SKM-1 treated with dmso at 0.1 percent for 144 hours (cell line): ENCODE data around the gene DNAH1.

Experiments
- DNase-seq: peaks from one replicate; lab custom pipeline; 2025; ENCODE audit not compliant: unreplicated experiment; lab: John Stamatoyannopoulos, UW

DNAH1 gene

DNA sequence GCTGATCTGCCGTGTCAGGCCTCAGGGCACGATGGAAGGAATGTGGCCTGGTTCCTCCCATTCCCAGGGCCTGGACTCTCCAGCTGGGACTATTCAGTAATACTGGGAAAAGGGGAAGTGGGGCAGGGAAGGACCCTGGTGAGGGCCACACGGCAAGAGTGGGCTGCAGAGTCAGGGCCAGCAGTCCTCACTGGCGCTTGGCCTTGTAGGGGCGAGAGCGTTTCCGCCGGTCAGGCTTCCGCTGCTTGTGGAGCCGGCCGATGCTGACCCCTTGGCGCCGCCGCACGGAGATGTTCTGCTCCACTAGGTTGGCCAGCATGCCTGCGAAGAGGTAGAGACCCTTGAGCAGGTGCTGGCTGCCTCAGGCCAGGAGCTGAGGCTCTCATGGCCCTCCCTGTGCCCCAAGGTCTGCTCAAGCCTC, 86.0 kb downstream of the DNAH1 start:
- DNase-seq = no peak

DNA sequence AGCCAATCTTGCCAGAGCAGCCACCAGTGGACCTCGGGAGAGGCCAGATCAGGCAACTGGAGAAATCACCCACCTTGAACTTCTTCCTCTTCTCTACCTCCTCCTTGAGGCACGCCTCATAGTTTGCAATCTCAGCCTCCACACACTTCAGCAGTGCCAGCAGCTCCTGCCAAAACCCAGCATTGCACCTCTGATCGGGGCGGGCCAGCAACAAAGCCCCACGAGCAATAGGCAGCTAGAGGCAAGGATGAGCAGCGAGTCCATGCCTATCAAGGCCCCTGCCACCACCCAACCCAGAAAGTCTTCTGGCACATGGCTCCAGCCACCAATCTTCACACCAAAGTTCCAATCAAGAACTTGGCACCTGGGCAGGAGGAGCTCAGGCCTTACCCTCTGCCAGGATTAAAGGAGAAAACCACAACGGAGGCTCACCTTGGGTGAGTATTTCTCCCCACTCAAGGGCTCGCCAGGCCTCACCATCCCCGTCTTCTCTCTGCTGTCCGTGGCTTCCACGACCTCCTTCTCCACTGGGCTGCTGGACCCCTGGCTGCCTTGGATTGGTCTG, 86.7 kb downstream of the DNAH1 start:
- no peak for DNase-seq

DNA sequence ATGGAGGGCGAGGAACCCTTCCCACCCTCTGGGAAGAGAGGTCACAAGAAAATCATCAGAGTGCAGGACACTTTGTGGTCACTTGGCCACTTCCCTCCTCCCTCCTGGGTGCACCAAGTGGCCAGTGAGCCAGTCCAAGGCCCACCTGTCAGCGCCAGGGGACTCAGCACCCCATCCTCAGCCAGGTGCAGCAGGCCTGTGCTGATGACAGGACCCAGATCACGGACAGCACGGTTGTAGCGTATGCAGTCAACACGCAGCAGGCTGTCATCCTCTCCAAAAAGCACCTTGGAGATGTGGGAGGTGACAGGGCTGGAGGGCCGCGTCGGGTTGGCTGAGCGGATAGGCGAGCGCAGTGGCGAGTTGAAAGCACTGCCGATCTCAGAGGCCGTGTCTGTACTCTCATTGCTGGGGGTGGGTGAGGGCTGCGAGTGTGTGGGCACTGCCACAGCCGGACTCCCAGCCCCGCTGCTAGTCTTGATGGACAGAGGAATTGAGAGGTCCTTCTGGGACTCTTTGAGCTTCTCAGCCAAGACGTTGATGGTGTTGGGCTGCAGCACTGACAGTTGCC, 87.2 kb downstream of the DNAH1 start:
- no peak for DNase-seq

DNA sequence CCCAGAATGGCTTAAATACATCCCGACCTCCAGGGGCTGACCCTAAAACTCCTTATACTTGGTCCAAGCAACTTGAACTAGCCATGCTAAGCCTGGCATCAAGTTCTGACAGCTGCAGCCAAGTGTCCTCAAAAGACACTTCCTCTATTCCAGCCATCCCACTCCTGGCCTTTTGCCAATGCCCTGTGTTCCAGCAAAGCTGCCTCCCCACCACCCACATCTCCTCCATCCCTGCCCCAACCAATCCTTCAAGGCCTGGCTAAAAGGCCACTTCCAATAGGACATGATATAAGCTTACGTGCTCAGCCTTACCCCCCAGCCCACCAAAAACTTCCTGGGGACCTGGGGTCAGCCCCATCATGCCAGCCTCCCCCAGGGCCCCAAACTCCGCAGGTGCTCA, 87.8 kb downstream of the DNAH1 start:
- no peak for DNase-seq

DNA sequence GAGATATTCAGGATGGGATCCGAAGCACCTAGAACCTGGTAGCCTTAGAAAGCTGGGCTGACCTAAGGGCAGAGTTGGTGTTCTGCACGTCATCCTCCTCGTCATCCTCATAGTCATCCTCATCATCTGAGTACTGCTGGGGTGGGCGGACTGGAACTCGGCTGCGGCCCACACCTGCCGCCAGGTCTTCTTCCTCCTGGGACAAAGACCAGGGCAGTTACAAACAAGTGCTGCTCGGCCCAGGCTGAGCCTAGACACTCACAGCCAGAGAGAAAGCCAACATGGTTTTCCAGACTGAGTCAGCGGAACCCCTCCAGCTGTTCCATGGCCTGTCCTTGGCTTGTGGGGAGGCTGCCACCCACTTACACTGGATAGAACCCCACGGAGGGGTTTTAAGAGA, 88.3 kb downstream of the DNAH1 start:
- no peak for DNase-seq

DNA sequence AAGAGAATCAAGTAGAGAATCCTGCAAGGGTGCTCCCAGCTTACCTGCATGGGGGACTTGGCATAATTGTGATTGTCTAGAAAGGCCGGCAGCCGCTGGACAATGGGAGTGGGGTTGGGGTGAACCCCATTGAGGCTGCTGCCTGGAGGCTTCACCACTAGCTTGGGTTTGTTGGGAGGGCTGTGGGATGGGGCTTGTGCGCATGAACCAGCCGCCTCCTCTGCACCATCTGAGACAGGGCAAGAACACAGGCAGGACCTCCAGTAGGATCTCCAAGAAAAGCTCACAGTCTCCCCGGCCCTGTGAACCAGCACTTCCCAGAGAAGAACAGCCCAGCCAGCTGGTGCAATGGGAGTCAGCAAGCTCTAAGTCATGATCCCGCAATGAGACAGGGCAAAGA, 88.9 kb downstream of the DNAH1 start:
- no peak for DNase-seq

DNA sequence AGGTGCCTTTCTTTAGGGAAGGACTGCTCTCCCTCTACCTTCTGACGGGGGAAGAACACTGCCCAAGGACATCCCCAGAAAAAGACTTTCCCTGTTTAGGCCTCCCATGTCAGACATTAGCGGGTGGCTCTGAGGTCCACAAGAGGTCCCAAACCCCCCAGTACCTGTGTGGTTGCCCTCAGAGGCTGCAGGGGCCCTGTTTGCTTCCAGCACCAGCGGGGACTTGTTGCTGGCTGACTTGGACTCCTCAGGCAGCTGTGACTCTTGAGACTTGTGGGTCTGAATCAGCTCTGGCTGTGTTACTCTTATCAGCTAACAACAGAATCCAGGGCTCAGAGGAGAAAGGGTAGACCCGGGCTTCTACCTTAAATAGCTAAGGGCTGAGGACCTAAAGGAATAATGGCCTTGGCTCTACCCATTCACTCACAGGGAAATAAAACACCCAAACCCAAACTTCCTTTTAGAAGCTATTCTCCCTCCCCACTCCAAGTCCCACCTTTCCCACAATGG, 89.5 kb downstream of the DNAH1 start:
- no peak for DNase-seq

DNA sequence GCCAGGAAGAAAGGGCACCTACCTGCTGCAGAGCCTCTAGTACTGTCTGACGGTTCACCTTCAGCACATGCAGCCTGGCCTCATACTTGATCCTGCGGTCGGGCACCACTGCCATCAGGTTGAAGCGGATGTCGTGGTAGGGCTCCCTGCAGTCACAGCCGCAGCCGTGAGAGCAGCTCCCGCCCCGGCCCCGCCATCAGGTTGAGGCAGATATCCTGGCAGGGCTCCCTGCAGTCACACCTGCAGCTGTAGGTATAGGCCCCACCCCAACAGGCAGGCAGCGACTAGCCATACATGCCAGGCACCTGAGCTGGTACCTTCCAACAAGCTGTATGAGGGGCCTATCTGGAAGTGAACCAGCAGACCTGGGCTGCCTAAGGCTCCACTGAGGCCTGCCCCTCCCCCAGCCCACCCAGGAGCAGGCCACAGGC, 90.1 kb downstream of the DNAH1 start:
- DNase-seq = no peak

DNA sequence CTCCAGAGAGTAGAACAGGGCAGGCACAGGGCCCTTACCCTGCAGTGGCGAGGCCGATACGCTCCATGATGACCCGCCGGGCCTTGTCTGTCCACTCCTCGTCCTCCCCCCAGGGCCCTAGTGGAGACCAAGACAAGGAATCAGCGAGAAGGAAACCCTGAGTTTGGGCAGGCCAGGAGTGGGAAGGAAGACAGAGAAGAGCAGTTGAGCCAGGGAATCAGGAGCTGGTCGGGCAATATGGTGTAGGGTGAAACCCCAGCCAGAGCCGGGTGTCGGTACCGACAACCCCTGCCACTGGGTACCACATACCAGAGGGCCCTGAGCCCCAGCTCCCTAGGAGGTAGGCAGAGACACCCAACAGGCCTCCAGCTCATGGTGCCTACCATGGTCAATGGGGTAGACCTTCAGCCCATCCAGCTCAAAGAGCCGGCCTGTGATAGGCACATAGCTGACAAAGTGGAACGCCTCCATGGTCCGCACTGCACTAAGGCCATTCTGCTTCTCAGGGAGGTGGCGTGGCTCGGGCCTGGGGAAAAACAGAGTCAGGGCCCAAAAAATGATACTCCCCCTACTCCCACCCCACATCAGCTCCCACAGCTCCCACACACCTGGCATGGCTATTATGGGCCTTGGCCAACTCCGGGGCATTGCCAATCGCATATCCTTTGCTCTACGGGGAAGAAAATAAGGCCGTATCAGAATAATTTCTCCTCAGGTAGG, 90.8 kb downstream of the DNAH1 start:
- no peak for DNase-seq

DNA sequence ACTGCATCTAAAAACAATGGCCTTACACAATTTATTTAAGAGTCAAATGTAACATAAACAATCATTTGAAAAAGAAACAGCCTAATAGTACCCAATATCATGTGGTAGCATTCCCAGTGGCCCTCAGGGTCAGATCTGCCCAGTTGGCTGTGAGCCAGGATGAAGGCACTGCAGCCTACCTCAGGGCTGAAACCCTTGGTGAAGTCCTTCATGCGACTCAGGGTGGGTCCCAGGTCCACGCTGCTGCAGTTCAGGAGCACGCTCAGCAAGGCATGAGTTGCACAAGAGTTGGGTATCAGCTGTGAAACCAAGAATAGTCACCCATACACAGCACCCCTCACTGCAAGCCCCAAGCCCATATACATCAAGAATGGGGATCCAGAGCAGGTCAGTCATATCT, 91.7 kb downstream of the DNAH1 start:
- DNase-seq = no peak

DNA sequence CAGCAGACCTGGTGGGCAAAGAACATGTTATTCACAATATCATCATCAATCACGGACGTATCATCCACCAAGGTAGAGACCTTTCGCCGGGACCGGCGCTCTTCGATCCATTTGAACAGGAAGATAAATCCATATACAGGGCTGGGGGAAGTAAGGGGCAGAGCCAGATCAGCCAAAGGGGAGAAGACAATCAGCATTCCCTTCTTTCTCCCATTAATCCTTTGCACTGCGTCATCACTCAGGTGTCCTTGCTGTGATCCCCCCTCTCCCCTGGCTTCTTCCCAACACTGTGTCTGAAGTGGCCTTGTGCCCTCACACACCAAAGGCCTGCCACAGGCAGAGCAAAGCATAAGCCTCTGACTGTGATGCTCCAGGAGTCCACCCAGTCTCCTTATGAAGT, 92.3 kb downstream of the DNAH1 start:
- no peak for DNase-seq

DNA sequence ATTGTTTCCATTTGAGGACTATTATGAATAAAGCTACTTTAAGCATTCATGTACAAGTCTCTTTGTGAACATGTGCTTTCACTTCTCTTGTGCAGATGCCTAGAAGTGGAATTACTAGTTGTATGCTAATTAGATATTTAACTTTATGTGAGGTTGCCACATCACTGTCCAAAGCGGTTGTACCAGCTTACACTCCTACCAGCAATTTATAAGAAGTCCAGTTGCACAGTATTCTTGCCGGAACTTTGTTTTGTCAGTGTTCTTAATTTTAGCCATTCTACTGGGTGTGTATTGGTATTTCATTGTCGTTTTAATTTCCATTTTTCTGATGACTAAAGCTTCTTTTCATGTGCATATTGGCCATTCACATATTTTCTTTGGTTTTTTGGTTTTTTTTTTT, 99.7 kb downstream of the DNAH1 start:
- DNase-seq = no peak

DNA sequence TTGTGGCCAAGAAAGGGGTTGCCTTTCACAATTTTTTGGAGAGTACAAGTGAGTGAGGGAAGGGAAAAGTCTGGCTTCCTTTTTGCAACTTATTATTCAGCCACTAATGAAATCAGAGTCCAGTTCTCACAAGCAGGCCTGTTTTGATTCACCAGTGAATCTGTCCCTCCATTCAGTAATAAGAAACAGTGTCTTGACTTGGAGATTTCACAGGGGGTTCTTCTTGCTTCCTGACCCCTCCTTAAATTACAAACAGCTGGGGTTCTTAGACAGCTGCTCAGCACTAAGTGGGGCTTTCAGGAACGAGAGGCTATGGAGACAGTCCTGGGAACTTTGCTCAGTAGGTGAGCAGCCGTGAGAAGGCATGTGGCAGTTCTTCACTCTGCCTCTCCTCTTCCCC, 104.3 kb downstream of the DNAH1 start:
- no peak for DNase-seq

DNA sequence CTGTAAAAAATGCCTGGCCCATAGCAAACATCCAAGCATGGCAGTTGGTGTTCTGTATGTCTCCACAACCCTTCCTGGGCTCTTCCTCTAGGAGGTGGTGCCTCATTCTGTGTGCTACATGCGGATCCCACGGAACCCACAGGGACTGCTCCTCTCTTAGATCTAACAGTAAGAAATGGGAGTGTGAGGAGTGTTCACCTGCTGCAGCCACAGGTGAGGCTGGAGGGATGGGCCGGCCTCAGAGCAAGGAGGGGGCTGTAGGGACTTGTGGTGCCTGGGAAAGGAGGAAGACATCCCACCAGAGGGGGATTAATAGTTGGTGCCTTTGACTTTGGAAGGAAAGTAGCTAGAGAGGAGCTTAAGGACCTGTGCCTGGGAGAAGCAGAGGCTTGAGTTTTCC, 106.5 kb downstream of the DNAH1 start:
- DNase-seq = no peak

DNA sequence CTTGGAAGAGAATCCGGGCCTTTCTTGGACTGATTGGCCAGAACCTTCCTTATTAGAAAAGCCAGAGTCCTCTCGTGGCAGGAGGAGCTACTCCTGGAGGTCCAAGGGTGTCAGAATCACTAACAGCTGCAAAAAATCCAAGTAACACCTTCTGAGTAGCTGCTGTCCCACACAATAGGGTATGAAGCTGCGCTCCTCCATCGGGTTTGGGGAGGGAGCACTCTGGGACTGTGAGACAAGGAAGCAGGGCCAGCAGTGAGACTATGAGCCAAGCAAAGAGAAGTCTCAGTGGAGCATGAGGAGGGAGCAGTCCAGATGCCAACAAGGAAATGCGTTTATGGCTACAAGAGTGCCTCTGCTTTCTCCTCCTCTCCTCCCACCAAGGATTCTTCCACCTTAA, 107.1 kb downstream of the DNAH1 start:
- no peak for DNase-seq

DNA sequence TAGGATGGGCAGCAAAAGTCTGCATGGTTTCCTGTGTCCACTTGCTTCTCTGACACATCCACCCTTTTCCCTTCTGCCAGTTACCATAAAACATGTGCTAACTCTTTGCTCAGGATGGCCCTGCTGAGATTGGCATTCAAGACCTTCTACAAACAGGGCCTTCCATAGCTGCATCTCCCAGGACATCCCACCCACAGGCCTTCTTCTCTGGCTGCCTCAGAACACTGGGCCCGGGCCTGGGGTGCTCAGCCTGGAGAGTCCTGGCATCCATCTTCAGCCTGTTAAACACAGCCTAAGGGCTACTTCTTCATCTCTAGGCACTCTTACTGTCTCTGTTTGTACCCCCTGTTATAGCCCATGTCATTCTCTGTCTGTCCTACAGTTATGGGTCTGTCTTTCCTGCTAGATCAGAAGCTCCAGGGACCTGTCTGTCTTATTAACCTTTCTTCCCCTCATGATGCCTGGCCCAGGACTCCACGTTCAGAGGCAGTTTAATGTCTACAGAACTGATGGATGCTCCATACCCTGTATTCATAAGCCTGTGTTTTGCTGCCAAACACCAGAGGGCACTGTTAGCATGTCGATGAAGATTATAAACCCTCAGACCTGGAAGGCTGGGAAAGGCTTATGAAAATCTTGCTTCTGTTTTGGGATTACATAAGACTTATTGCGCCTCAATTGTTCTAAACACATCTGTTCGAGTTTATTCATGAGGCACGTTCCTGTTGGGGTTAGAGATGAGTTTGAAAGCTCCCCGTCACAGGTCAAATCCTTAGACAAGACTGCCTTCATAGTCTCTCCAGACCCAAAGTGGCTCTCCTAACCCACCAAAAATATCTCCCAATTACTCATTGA, 112.3 kb downstream of the DNAH1 start:
- peak; percentile 60 for DNase-seq

DNA sequence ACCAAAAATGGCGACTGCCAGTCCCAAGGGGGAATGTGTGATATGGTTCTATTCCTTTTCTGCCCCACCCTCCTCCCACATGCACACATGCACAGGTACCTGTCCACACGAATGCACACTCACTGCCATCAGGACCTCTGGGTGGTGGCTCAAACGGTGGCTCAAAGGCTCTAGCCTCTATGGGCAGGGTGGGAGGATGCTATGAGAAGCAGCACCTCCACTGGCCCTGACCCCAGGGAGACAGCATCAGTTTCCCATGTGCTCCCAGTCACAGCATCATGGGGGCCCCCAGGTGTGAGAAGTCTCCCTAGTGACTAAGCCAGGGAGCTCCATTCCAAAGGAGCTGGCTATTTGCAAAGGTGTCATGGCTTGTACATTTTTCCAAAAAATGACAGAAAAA, 112.9 kb downstream of the DNAH1 start:
- no peak for DNase-seq

DNA sequence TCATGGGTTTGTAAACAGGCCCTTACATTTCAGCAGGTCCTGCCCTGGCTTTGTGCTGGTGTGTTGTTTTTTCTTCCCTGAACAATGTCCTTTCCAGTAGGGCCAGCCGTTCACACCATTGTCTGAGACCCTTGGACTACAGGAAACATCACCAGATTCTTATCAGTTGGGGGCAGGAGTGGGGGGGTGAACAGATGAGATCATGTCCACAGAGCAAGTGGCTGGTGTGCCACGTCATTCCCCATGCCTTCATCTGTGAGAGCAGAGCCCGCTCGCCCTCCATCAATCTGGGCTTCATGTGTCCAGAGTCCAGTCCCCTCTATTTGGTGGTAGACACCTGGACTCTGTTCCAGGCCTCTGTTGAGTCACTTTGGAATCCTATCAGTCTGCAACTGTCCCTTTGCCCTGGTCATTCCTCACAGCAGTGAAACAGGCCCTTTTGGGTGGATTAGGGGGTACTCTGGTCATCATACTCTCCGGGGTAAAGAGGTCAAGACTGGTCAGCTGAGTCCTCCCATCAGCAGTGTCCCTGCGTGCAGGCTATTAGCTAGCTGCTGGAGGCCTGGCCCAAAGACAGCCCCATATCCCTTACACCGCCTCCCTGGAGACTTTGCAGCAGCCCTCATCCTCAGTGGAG, 113.8 kb downstream of the DNAH1 start:
- no peak for DNase-seq

DNA sequence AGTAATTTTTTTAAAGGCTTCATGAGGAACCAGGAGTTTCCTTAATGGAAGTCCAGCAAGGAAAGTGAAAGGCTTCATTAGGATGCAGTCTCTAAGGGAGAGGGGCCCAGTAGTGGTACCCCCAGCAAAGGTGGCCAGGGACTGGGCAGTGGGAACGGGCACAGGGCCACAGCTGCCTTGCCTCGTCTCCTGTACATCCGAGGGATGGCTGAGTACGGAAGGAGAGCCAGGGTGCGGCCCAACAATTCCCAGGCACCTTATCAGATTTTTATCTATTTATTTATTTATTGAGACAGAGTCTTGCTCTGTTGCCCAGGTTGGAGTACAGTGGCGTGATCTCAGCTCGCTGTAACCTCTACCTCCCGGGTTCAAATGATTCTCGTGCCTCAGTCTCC, 114.3 kb downstream of the DNAH1 start:
- DNase-seq = no peak

DNA sequence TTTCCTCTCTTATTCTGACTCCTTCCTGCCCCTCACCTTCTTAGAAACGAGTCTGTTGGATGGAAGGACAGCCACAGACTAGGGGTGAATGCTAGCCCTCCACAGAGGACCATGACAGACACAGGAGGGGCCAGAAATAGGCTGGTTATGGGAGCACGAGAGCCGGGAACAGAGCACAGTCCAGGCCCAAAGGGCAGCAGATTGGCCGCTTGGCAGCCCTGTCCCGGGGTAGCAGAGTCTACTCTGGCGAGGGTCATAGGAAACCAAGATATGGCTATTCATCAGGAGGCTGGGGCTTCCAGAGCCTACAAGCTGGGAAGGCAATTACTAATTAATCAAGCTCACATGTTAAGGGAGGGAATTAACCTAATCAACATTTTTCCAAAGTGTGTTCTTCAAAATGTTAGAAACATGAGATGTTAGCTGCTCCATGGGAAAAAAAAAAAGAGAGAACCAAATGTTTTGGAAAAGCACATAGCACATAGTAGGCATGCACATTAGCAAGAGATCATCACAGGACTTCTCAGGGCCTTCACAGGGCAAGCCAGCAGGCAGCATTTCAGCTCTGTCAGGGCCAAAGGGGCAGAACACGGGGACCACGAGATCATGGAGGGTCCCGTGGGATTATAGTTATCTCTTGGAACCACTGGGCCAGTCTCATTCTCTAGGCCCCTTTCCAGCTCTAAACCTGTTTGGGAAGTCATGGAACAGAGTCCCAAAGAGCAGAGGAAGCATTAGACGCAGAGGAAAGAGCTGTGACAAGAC, 115.5 kb downstream of the DNAH1 start:
- no peak for DNase-seq
